SK-N-SH treated with all-trans-retinoic acid at 6 μM for 48 hours (cell line): Measurements from ENCODE around the gene RBMS1.

Experiments used
- CREB5 ChIP-seq: fragments of 250-450 bp; sonication (Bioruptor Pico); IDR thresholded peaks from 2 replicates; pipeline ENCODE4 v1.5.1; 2020; ENCODE audit warnings: low read depth, mild to moderate bottlenecking, moderate library complexity
- RARB ChIP-seq: fragments of 250-450 bp; sonication (Bioruptor Pico); IDR thresholded peaks from 2 replicates; pipeline ENCODE4 v1.8.0; 2021; ENCODE audit warnings: mild to moderate bottlenecking, moderate library complexity
- TSHZ2 ChIP-seq: fragments of 250-450 bp; sonication (Bioruptor Pico); IDR thresholded peaks from 2 replicates; pipeline ENCODE4 v1.5.0; 2020; ENCODE audit warnings: mild to moderate bottlenecking, moderate library complexity
- ZFP3 ChIP-seq: fragments of 250-450 bp; sonication (Bioruptor Pico); IDR thresholded peaks from 2 replicates; pipeline ENCODE4 v1.5.0; 2020; ENCODE audit warnings: mild to moderate bottlenecking, moderate library complexity
- ZFP30 ChIP-seq: fragments of 450-650 bp; formaldehyde crosslinking; IDR thresholded peaks from 2 replicates; pipeline ENCODE4 v1.5.0; 2022; ENCODE audit warnings: mild to moderate bottlenecking, moderate library complexity
- TF ChIP-seq, protein P1 (sequence below): fragments of 250-450 bp; sonication (Bioruptor Pico); IDR thresholded peaks from 2 replicates; pipeline ENCODE4 v1.8.0; 2020; ENCODE audit warnings: mild to moderate bottlenecking, moderate library complexity, borderline replicate concordance

- no peak for TF ChIP-seq CREB5 (CRISPR knock-in tag)
- TF ChIP-seq ZFP3 (CRISPR knock-in tag): no peak
- TF ChIP-seq, protein P1, sequence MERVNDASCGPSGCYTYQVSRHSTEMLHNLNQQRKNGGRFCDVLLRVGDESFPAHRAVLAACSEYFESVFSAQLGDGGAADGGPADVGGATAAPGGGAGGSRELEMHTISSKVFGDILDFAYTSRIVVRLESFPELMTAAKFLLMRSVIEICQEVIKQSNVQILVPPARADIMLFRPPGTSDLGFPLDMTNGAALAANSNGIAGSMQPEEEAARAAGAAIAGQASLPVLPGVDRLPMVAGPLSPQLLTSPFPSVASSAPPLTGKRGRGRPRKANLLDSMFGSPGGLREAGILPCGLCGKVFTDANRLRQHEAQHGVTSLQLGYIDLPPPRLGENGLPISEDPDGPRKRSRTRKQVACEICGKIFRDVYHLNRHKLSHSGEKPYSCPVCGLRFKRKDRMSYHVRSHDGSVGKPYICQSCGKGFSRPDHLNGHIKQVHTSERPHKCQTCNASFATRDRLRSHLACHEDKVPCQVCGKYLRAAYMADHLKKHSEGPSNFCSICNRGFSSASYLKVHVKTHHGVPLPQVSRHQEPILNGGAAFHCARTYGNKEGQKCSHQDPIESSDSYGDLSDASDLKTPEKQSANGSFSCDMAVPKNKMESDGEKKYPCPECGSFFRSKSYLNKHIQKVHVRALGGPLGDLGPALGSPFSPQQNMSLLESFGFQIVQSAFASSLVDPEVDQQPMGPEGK (CRISPR knock-in tag): no peak
- TF ChIP-seq RARB: no peak
- TF ChIP-seq ZFP30 (CRISPR knock-in tag): no peak
- TF ChIP-seq TSHZ2 (CRISPR knock-in tag): no peak
These were observed 129.6 kb downstream of the RBMS1 start for GRCh38 chr2:160363961-160364360.
